Upper lobe of left lung (tissue), 6 donors: ENCODE data around the gene PARL. TPM values are rescaled to one million over a fixed set of nuclear protein-coding genes. Genes with fewer than 3 reads are reported as not detected.

Source experiments
- ATAC-seq, 2 donors: fragments of 200-7000 bp; cut with Tn5 transposase; one replicate each; pipeline ENCODE4 v1.9.1; 2022; ENCODE audit warnings: mild to moderate bottlenecking in 2 of 2, moderate library complexity in 2 of 2; ENCODE audit not compliant: low FRiP score in 2 of 2
- DNase-seq, 2 donors: peaks; one replicate each; pipeline ENCODE4 v3.0.0-alpha.2; 2019 to 2020
- H3K27ac ChIP-seq, 4 donors: fragments of 200-600 bp; sonication (generic); one replicate each; pipeline ENCODE4 v1.5.1; 2016 to 2019
- H3K27me3 ChIP-seq, 4 donors: fragments of 200-600 bp; sonication (generic); one replicate each; pipeline ENCODE4 v1.5.1; 2017 to 2019
- H3K36me3 ChIP-seq, 4 donors: fragments of 200-600 bp; sonication (generic); one replicate each; pipeline ENCODE4 v1.5.1; 2016 to 2019
- H3K4me1 ChIP-seq, 4 donors: fragments of 200-600 bp; sonication (generic); one replicate each; pipeline ENCODE4 v1.5.1; 2018 to 2019
- H3K4me3 ChIP-seq, 4 donors: fragments of 200-600 bp; sonication (generic); one replicate each; pipeline ENCODE4 v1.5.1; 2017 to 2019; ENCODE audit warnings: mild to moderate bottlenecking in 2 of 4, moderate library complexity in 1 of 4
- H3K9me3 ChIP-seq, 4 donors: fragments of 200-600 bp; sonication (generic); one replicate each; pipeline ENCODE4 v1.5.1; 2018 to 2019
- CTCF ChIP-seq, 6 experiments: fragments of 450-650 bp in 4 of 6; fragments of 200-600 bp in 2 of 6; sonication (generic) in 2 of 6; IDR thresholded peaks; one replicate each; pipeline ENCODE4 v1.5.1; 2016 to 2019; ENCODE audit warnings: antibody characterized with exemption in 6 of 6
- EP300 ChIP-seq, 4 donors: sonication (generic); formaldehyde crosslinking; IDR thresholded peaks; one replicate each; pipeline ENCODE4 v1.5.1; 2017; ENCODE audit warnings: antibody characterized with exemption in 4 of 4, control low read depth in 2 of 4
- POLR2A ChIP-seq, 4 donors: fragments of 450-650 bp; IDR thresholded peaks; one replicate each; pipeline ENCODE4 v1.5.1; 2016 to 2017; ENCODE audit warnings: antibody characterized with exemption in 4 of 4, mild to moderate bottlenecking in 2 of 4
- POLR2AphosphoS5 ChIP-seq, 2 donors: sonication (generic); formaldehyde crosslinking; IDR thresholded peaks; one replicate each; pipeline ENCODE4 v1.5.1; 2017; ENCODE audit warnings: antibody characterized with exemption in 2 of 2
- WGBS, 2 donors: methylation state at CpG; one replicate each; pipeline ENCODE4 v1.1.5; 2017 to 2018; 5-methylcytosine and 5-hydroxymethylcytosine counted together
- total RNA-seq, 6 donors: library from RNA; depleted of rRNA in 4 of 6; stranded (reverse); fragments of >200 nt in 4 of 6; gene quantifications; one replicate each; pipeline versions ENCODE4 v1.1.0 to v1.2.1, GENCODE V29; 2016 to 2021
- donor health status: DM: no; HTN: no; CAD: no; lungs with moderate emphysema.
- donor health status: DM: no; HTN: yes; CAD: no; lungs with severe emphysema.

The PARL gene
- total RNA-seq, 6 donors from 2014 or later, result 32.5 to 51.0 (median 40.5) TPM

- Histone ChIP-seq H3K4me1 (no peaks in the 10 kb centered on the region), H3K36me3 (peaks cover 54 to 100% (median 84%) of the 10 kb centered on the region in 4 donors), H3K4me3 (no peak overlapping the region), H3K27me3 (no peaks in the 10 kb centered on the region), H3K27ac (no peak overlapping the region), H3K9me3 (no peaks in the 10 kb centered on the region)
- ATAC-seq (no peak), DNase-seq (no peak)
- no peak for TF ChIP-seq EP300 (IDR thresholded peaks at IDR 0.05)
- no peak for TF ChIP-seq POLR2A (IDR thresholded peaks at IDR 0.05)
- no peak for TF ChIP-seq CTCF (IDR thresholded peaks at IDR 0.05)
- TF ChIP-seq POLR2AphosphoS5 (IDR thresholded peaks at IDR 0.05), result no peak
- 94 to 98% methylated on average over 12 of the region's 12 CpGs for WGBS, 2 donors
These were observed 77.4 kb downstream of the PARL start for GRCh38 chr3:183807209-183807728.

GRCh38 chr3:183802989-183803388, 81.7 kb downstream of the PARL start:
- 78 to 86% methylated on average over 6 of the region's 6 CpGs for WGBS, 2 donors
- Histone ChIP-seq H3K36me3 (peaks cover 45 to 100% (median 89%) of the 10 kb centered on the region in 4 donors), H3K4me3 (no peak overlapping the region), H3K9me3 (no peaks in the 10 kb centered on the region), H3K27me3 (no peaks in the 10 kb centered on the region), H3K27ac (no peak overlapping the region), H3K4me1 (no peaks in the 10 kb centered on the region)
- peak in 1 of 2 donors; percentile 40 for DNase-seq
- ATAC-seq, result no peak
- no peak for TF ChIP-seq EP300 (IDR thresholded peaks at IDR 0.05)
- no peak for TF ChIP-seq POLR2A (IDR thresholded peaks at IDR 0.05)
- no peak for TF ChIP-seq CTCF (IDR thresholded peaks at IDR 0.05)
- no peak for TF ChIP-seq POLR2AphosphoS5 (IDR thresholded peaks at IDR 0.05)

DNA sequence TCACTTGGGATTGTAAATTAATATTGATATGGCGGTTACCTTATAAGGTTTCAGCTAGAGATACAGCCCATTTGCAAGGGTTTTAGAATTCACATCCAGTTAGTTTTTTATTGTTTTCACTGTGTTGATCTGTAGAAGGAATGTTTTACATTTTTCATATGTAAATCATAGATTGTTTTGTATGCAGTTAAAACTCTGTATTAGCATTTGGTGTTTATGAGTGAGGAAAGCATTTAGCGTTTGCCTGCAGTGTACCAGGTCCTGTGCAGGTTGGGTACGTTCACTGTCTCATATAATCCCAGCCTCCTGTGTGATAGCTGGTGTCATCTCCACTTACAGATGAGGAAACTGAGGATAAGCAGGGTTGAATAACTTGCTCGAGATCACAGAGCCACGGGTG, 83.1 kb downstream of the PARL start:
- no peaks in the 10 kb centered on the region for H3K27me3 ChIP-seq
- H3K36me3 ChIP-seq, result peaks cover 36 to 93% (median 79%) of the 10 kb centered on the region in 4 donors
- no peak overlapping the region for H3K4me3 ChIP-seq
- ATAC-seq, result no peak
- DNase-seq, result no peak
- H3K27ac ChIP-seq, result no peak overlapping the region
- WGBS, 2 donors, result 92 to 96% methylated on average over 5 of the region's 5 CpGs
- no peak for TF ChIP-seq EP300 (IDR thresholded peaks at IDR 0.05)
- TF ChIP-seq POLR2A (IDR thresholded peaks at IDR 0.05), result no peak
- H3K9me3 ChIP-seq, result no peaks in the 10 kb centered on the region
- H3K4me1 ChIP-seq, result no peaks in the 10 kb centered on the region

GRCh38 chr3:183800243-183800863, 84.3 kb downstream of the PARL start:
- Histone ChIP-seq H3K27me3 (no peaks in the 10 kb centered on the region), H3K9me3 (no peaks in the 10 kb centered on the region), H3K4me3 (no peak overlapping the region), H3K27ac (no peak overlapping the region), H3K4me1 (no peaks in the 10 kb centered on the region), H3K36me3 (peaks cover 28 to 80% (median 67%) of the 10 kb centered on the region in 4 donors)
- DNase-seq (no peak), ATAC-seq (no peak)
- no peak for TF ChIP-seq EP300 (IDR thresholded peaks at IDR 0.05)
- TF ChIP-seq POLR2A (IDR thresholded peaks at IDR 0.05), result no peak
- TF ChIP-seq CTCF (IDR thresholded peaks at IDR 0.05), result no peak
- no peak for TF ChIP-seq POLR2AphosphoS5 (IDR thresholded peaks at IDR 0.05)
- 90 to 91% methylated on average over 8 of the region's 8 CpGs for WGBS, 2 donors

GRCh38 chr3:183799461-183799860, 85.2 kb downstream of the PARL start:
- no peak for TF ChIP-seq POLR2A (IDR thresholded peaks at IDR 0.05)
- TF ChIP-seq CTCF (IDR thresholded peaks at IDR 0.05), result no peak
- no peak for TF ChIP-seq EP300 (IDR thresholded peaks at IDR 0.05)
- no peak for TF ChIP-seq POLR2AphosphoS5 (IDR thresholded peaks at IDR 0.05)
- H3K9me3 ChIP-seq, result no peaks in the 10 kb centered on the region
- no peak overlapping the region for H3K27ac ChIP-seq
- H3K27me3 ChIP-seq, result no peaks in the 10 kb centered on the region
- WGBS, 2 donors, result 93 to 95% methylated on average over 5 of the region's 5 CpGs
- no peak for DNase-seq
- ATAC-seq, result no peak
- peaks cover 21 to 74% (median 59%) of the 10 kb centered on the region in 4 donors for H3K36me3 ChIP-seq
- H3K4me1 ChIP-seq, result no peaks in the 10 kb centered on the region
- no peak overlapping the region for H3K4me3 ChIP-seq
